HL-60 (cell line): ENCODE data around the gene APBA2.

Experiments
- TF ChIP-seq, protein P1 (sequence below): IDR thresholded peaks from one replicate; pipeline ENCODE4 v1.5.1; 2011; ENCODE audit warnings: low read length, control low read depth, inconsistent platforms; ENCODE audit not compliant: insufficient read depth
- TF ChIP-seq, protein P2 (sequence below): IDR thresholded peaks from 2 replicates; pipeline ENCODE4 v1.6.1; 2012; ENCODE audit warnings: low read depth; ENCODE audit not compliant: insufficient replicate concordance

DNA sequence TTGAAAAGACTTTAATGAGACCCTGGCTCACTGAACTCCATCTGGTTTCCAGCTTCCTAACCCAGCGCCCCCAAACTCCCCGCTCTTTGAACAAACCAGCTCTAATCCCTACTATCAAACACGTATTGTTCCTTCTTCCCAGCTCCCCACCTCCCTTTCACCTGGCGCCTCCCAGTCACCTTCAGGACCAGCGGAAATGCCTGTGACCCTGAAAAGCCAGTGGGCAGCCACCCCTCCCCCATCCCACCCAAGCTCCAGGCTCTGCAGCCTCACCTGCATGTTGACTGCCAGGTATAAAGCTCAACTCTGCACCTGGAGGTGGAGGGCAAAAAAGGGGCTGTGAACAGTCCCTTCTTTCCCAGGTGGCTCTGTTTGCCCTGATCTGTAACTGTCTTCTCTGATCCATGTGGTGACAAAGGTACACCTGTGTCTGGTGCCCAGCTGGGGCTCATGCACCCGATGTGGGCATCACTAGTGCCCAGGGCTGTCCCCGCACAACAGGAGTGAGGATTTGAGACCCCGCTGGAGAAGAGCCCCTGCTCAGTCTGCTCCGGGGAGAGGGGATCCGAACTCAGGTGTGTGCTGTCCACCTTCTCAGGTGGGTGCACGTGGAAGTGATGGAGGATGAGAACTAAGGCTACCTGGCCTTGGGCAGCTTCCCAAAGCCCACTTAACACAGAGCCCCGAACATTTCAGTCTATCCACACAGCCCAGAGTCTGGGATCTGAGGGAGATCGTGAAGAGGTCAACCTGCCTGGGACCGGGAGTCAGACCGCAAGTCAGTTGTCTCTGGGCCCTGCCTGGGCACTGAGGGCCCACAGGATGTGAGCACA, 254.9 kb downstream of the APBA2 start:
- TF ChIP-seq, protein P1, sequence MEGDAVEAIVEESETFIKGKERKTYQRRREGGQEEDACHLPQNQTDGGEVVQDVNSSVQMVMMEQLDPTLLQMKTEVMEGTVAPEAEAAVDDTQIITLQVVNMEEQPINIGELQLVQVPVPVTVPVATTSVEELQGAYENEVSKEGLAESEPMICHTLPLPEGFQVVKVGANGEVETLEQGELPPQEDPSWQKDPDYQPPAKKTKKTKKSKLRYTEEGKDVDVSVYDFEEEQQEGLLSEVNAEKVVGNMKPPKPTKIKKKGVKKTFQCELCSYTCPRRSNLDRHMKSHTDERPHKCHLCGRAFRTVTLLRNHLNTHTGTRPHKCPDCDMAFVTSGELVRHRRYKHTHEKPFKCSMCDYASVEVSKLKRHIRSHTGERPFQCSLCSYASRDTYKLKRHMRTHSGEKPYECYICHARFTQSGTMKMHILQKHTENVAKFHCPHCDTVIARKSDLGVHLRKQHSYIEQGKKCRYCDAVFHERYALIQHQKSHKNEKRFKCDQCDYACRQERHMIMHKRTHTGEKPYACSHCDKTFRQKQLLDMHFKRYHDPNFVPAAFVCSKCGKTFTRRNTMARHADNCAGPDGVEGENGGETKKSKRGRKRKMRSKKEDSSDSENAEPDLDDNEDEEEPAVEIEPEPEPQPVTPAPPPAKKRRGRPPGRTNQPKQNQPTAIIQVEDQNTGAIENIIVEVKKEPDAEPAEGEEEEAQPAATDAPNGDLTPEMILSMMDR: no peak
- TF ChIP-seq, protein P2, sequence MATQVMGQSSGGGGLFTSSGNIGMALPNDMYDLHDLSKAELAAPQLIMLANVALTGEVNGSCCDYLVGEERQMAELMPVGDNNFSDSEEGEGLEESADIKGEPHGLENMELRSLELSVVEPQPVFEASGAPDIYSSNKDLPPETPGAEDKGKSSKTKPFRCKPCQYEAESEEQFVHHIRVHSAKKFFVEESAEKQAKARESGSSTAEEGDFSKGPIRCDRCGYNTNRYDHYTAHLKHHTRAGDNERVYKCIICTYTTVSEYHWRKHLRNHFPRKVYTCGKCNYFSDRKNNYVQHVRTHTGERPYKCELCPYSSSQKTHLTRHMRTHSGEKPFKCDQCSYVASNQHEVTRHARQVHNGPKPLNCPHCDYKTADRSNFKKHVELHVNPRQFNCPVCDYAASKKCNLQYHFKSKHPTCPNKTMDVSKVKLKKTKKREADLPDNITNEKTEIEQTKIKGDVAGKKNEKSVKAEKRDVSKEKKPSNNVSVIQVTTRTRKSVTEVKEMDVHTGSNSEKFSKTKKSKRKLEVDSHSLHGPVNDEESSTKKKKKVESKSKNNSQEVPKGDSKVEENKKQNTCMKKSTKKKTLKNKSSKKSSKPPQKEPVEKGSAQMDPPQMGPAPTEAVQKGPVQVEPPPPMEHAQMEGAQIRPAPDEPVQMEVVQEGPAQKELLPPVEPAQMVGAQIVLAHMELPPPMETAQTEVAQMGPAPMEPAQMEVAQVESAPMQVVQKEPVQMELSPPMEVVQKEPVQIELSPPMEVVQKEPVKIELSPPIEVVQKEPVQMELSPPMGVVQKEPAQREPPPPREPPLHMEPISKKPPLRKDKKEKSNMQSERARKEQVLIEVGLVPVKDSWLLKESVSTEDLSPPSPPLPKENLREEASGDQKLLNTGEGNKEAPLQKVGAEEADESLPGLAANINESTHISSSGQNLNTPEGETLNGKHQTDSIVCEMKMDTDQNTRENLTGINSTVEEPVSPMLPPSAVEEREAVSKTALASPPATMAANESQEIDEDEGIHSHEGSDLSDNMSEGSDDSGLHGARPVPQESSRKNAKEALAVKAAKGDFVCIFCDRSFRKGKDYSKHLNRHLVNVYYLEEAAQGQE: no peak
